SK-N-MC (cell line): ENCODE measurements around the gene STK11.
A peak's percentile ranks its signal among the peaks of the same experiment; 100 is the strongest.

Source experiments
- EZH2 ChIP-seq: fragments of 200-600 bp; sonication (generic); IDR thresholded peaks from one replicate; pipeline ENCODE4 v1.6.1; 2017; ENCODE audit warnings: antibody characterized with exemption
- POLR2AphosphoS5 ChIP-seq: IDR thresholded peaks from 2 replicates; pipeline ENCODE4 v1.6.1; 2012; ENCODE audit warnings: mild to moderate bottlenecking, low read depth, low read length, borderline replicate concordance

DNA sequence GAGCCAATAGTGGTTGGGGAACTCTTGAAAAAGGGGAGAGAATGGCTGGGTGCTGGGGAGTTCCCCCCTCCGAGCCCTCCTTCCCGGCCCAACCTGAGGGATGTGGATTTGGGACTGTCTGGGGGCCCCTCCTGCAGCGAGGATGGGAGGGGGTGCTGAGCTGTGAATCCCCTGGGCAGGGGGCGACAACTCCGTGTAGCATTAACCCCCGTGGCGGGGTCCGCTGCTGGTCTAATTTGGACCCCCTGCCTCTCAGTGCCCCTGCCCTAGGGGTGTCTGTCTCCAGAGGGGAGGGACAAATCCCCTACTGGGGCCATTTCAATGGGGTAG, 52.5 kb downstream of the STK11 start:
- TF ChIP-seq POLR2AphosphoS5 (peak; percentile 37; the same call in 1 of the 2 replicates), EZH2 (no peak)
